HG03521 (cell line): ENCODE data around the gene GREM2.

Source experiments
- ATAC-seq: cut with Tn5 transposase; IDR thresholded peaks from one replicate; pipeline ENCODE4 v1.9.1; 2021; ENCODE audit warnings: mild to moderate bottlenecking, moderate library complexity; ENCODE audit not compliant: unreplicated experiment

The GREM2 gene

GRCh38 chr1:240462766-240463395 lies 149.1 kb downstream of the GREM2 start:
- no peak for ATAC-seq

GRCh38 chr1:240462277-240462676 lies 149.7 kb downstream of the GREM2 start:
- no peak for ATAC-seq

GRCh38 chr1:240457203-240457602 lies 154.8 kb downstream of the GREM2 start:
- ATAC-seq = no peak

GRCh38 chr1:240455228-240455821 lies 156.6 kb downstream of the GREM2 start:
- ATAC-seq = no peak

GRCh38 chr1:240445369-240445768 lies 166.6 kb downstream of the GREM2 start:
- ATAC-seq = no peak

- ATAC-seq = no peak
These were observed 170.3 kb downstream of the GREM2 start for GRCh38 chr1:240441669-240442068.
